IMR-90 (cell line): ENCODE measurements around the gene PDE8B.

Experiments
- CEBPB ChIP-seq: IDR thresholded peaks from 2 replicates; pipeline ENCODE4 v1.6.1; 2012; ENCODE audit warnings: low read depth, low read length, improper control_type of control experiment
- MAFK ChIP-seq: IDR thresholded peaks from 2 replicates; pipeline ENCODE4 v1.6.1; 2012; ENCODE audit warnings: low read depth, low read length, improper control_type of control experiment
- POLR2A ChIP-seq: IDR thresholded peaks from 2 replicates; pipeline ENCODE4 v1.6.1; 2012; ENCODE audit warnings: mild to moderate bottlenecking, low read depth, low read length
- RCOR1 ChIP-seq: IDR thresholded peaks from 2 replicates; pipeline ENCODE4 v1.6.1; 2012; ENCODE audit warnings: mild to moderate bottlenecking, low read length, improper control_type of control experiment; ENCODE audit not compliant: insufficient replicate concordance
- SMC3 ChIP-seq: fragments of 150-350 bp; IDR thresholded peaks from 2 replicates; pipeline ENCODE4 v1.6.1; 2016; ENCODE audit warnings: low read depth, mild to moderate bottlenecking, antibody characterized with exemption, low read length, moderate library complexity
- TF ChIP-seq, protein P1 (sequence below): conservative IDR thresholded peaks from 2 replicates; pipeline ENCODE4 v1.5.1; 2012; ENCODE audit warnings: mild to moderate bottlenecking, low read depth, low read length, improper control_type of control experiment

DNA sequence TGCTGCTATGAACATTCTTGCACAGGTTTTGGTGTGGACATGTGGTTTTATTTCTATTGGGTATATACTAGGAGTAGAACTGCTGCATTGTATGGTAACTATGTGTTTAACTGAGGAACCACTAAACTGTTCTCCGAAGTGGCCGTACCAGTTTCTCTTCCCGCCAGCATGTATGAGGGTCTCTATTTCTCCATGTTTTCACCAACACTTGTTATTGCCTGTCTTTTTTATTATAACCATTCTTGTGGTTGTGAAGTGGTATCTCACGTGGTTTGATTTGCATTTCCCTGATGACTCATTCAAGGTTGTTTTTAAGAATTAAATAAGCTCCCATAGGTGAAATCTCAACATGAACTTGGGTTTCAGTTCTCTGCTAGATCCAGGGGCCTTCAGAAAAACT lies 19.4 kb downstream of the PDE8B start:
- TF ChIP-seq POLR2A (no peak), MAFK (no peak), CEBPB (no peak), RCOR1 (no peak), SMC3 (no peak)
- TF ChIP-seq, protein P1, sequence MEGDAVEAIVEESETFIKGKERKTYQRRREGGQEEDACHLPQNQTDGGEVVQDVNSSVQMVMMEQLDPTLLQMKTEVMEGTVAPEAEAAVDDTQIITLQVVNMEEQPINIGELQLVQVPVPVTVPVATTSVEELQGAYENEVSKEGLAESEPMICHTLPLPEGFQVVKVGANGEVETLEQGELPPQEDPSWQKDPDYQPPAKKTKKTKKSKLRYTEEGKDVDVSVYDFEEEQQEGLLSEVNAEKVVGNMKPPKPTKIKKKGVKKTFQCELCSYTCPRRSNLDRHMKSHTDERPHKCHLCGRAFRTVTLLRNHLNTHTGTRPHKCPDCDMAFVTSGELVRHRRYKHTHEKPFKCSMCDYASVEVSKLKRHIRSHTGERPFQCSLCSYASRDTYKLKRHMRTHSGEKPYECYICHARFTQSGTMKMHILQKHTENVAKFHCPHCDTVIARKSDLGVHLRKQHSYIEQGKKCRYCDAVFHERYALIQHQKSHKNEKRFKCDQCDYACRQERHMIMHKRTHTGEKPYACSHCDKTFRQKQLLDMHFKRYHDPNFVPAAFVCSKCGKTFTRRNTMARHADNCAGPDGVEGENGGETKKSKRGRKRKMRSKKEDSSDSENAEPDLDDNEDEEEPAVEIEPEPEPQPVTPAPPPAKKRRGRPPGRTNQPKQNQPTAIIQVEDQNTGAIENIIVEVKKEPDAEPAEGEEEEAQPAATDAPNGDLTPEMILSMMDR, result no peak
